Astrocyte (in vitro differentiated cells and primary cell): Measurements from ENCODE around the gene ANXA2. TPM values are rescaled to one million over a fixed set of nuclear protein-coding genes. Genes with fewer than 3 reads are reported as not detected.

Source experiments
- DNase-seq: peaks from one replicate; pipeline ENCODE4 v3.0.0-alpha.2; 2010; ENCODE audit warnings: low read depth
- FAIRE-seq: peaks from 2 replicates; lab custom pipeline; 2011; peaks lifted over from hg19 to GRCh38; lab: Jason Lieb, UNC
- H2AFZ ChIP-seq: 2 replicates; pipeline ENCODE4 v1.6.0; 2012; ENCODE audit warnings: low read depth, low read length, inconsistent platforms
- H3K27ac ChIP-seq: 2 replicates; pipeline ENCODE4 v1.5.1; 2011; ENCODE audit warnings: low read depth, low read length, inconsistent platforms
- H3K27me3 ChIP-seq: 2 replicates; pipeline ENCODE4 v1.6.0; 2011; ENCODE audit warnings: low read length, inconsistent platforms; ENCODE audit not compliant: insufficient read depth
- H3K36me3 ChIP-seq: 2 replicates; pipeline ENCODE4 v1.5.1; 2011; ENCODE audit warnings: low read length, inconsistent platforms; ENCODE audit not compliant: insufficient read depth
- H3K4me1 ChIP-seq: 2 replicates; pipeline ENCODE4 v1.5.1; 2011; ENCODE audit warnings: low read length, inconsistent platforms; ENCODE audit not compliant: insufficient read depth
- H3K4me2 ChIP-seq: 2 replicates; pipeline ENCODE4 v1.6.0; 2012; ENCODE audit warnings: low read length, inconsistent platforms
- H3K4me3 ChIP-seq: 2 replicates; pipeline ENCODE4 v1.5.1; 2011; ENCODE audit warnings: low read depth, mild to moderate bottlenecking, low read length, inconsistent platforms; ENCODE audit not compliant: insufficient read depth
- H3K79me2 ChIP-seq: 2 replicates; pipeline ENCODE4 v1.6.0; 2012; ENCODE audit warnings: mild to moderate bottlenecking, low read length, inconsistent platforms; ENCODE audit not compliant: insufficient read depth
- H3K9ac ChIP-seq: 2 replicates; pipeline ENCODE4 v1.6.0; 2012; ENCODE audit warnings: mild to moderate bottlenecking, low read length, inconsistent platforms
- H3K9me3 ChIP-seq: 2 replicates; pipeline ENCODE4 v1.5.1; 2012; ENCODE audit warnings: low read depth, mild to moderate bottlenecking, low read length, inconsistent platforms; ENCODE audit not compliant: insufficient read depth
- H4K20me1 ChIP-seq: 2 replicates; pipeline ENCODE4 v1.6.0; 2012; ENCODE audit warnings: low read length, inconsistent platforms; ENCODE audit not compliant: insufficient read depth
- H3K27ac Mint-ChIP-seq: one replicate; pipeline ENCODE4 v1.8.0; 2021; ENCODE audit warnings: mild to moderate bottlenecking, mixed read lengths; ENCODE audit not compliant: unreplicated experiment
- H3K27me3 Mint-ChIP-seq: one replicate; pipeline ENCODE4 v1.8.0; 2021; ENCODE audit warnings: low read depth, mixed read lengths; ENCODE audit not compliant: unreplicated experiment
- H3K36me3 Mint-ChIP-seq: one replicate; pipeline ENCODE4 v1.8.0; 2021; ENCODE audit warnings: low read depth, mixed read lengths; ENCODE audit not compliant: unreplicated experiment
- H3K4me1 Mint-ChIP-seq: one replicate; pipeline ENCODE4 v1.8.0; 2021; ENCODE audit warnings: low read depth, mixed read lengths; ENCODE audit not compliant: unreplicated experiment
- H3K4me3 Mint-ChIP-seq: one replicate; pipeline ENCODE4 v1.8.0; 2021; ENCODE audit warnings: mild to moderate bottlenecking, moderate library complexity, mixed read lengths; ENCODE audit not compliant: unreplicated experiment
- H3K9me3 Mint-ChIP-seq: one replicate; pipeline ENCODE4 v1.8.0; 2021; ENCODE audit warnings: mild to moderate bottlenecking, mixed read lengths; ENCODE audit not compliant: unreplicated experiment
- CTCF ChIP-seq: IDR thresholded peaks from 2 replicates; pipeline ENCODE4 v1.5.1; 2011; ENCODE audit warnings: low read depth, mild to moderate bottlenecking, inconsistent platforms, low read length, moderate library complexity; ENCODE audit not compliant: insufficient read depth
- EZH2 ChIP-seq: IDR thresholded peaks from 2 replicates; pipeline ENCODE4 v1.6.1; 2012; ENCODE audit warnings: mild to moderate bottlenecking, low read length, inconsistent platforms; ENCODE audit not compliant: insufficient read depth
- total RNA-seq: library from RNA; stranded (reverse); gene quantifications from 2 replicates; pipeline ENCODE4 v1.2.1, GENCODE V29; 2021

The ANXA2 gene
- total RNA-seq, 1 donor from 2014 or later: 2,599 TPM

- no peak overlapping the region for H3K27ac ChIP-seq
- H3K4me3 ChIP-seq: no peak overlapping the region
- H3K9me3 ChIP-seq: no peaks in the 10 kb centered on the region
- no peaks in the 10 kb centered on the region for H3K36me3 ChIP-seq
- H4K20me1 ChIP-seq: no peaks in the 10 kb centered on the region
- peaks cover 9% of the 10 kb centered on the region for H3K27me3 Mint-ChIP-seq
- H3K4me1 Mint-ChIP-seq: peaks cover 2% of the 10 kb centered on the region
- no peak overlapping the region for H3K4me3 Mint-ChIP-seq
- no peaks in the 10 kb centered on the region for H3K4me1 ChIP-seq
- H2AFZ ChIP-seq: no peak overlapping the region
- no peaks in the 10 kb centered on the region for H3K36me3 Mint-ChIP-seq
- no peak overlapping the region for H3K9ac ChIP-seq
- no peak overlapping the region for H3K27ac Mint-ChIP-seq
- no peaks in the 10 kb centered on the region for H3K9me3 Mint-ChIP-seq
- FAIRE-seq (no peak), DNase-seq (no peak)
- no peaks in the 10 kb centered on the region for H3K79me2 ChIP-seq
- no peak for TF ChIP-seq EZH2
- no peak overlapping the region for H3K4me2 ChIP-seq
- peaks cover 30% of the 10 kb centered on the region for H3K27me3 ChIP-seq
Observed at GRCh38 chr15:60323322-60323721, 74.5 kb downstream of the ANXA2 start.

- H3K4me3 ChIP-seq: no peak overlapping the region
- no peaks in the 10 kb centered on the region for H3K9me3 ChIP-seq
- no peak for FAIRE-seq
- Mint-ChIP-seq H3K27ac (no peak overlapping the region), H3K4me1 (peaks cover 2% of the 10 kb centered on the region), H3K4me3 (no peak overlapping the region), H3K9me3 (no peaks in the 10 kb centered on the region), H3K27me3 (peaks cover 12% of the 10 kb centered on the region), H3K36me3 (no peaks in the 10 kb centered on the region)
- no peak for TF ChIP-seq CTCF
- no peak for TF ChIP-seq EZH2
- no peak for DNase-seq
- no peak overlapping the region for H3K4me2 ChIP-seq
- no peaks in the 10 kb centered on the region for H4K20me1 ChIP-seq
- H2AFZ ChIP-seq: no peak overlapping the region
- no peak overlapping the region for H3K9ac ChIP-seq
- H3K79me2 ChIP-seq: no peaks in the 10 kb centered on the region
- peaks cover 19% of the 10 kb centered on the region for H3K27me3 ChIP-seq
- no peak overlapping the region for H3K27ac ChIP-seq
- H3K4me1 ChIP-seq: no peaks in the 10 kb centered on the region
- H3K36me3 ChIP-seq: no peaks in the 10 kb centered on the region
Observed at GRCh38 chr15:60320365-60320764, 77.4 kb downstream of the ANXA2 start.

GRCh38 chr15:60318216-60318867 lies 79.4 kb downstream of the ANXA2 start:
- Mint-ChIP-seq H3K4me3 (no peak overlapping the region), H3K27ac (no peak overlapping the region), H3K4me1 (no peaks in the 10 kb centered on the region), H3K9me3 (no peaks in the 10 kb centered on the region), H3K36me3 (no peaks in the 10 kb centered on the region), H3K27me3 (peaks cover 8% of the 10 kb centered on the region)
- Histone ChIP-seq H3K9me3 (no peaks in the 10 kb centered on the region), H3K4me1 (no peaks in the 10 kb centered on the region), H3K27ac (no peak overlapping the region), H3K36me3 (no peaks in the 10 kb centered on the region), H3K4me2 (no peak overlapping the region), H3K4me3 (no peak overlapping the region), H3K9ac (no peak overlapping the region), H4K20me1 (no peaks in the 10 kb centered on the region), H3K27me3 (peaks cover 4% of the 10 kb centered on the region), H3K79me2 (no peaks in the 10 kb centered on the region), H2AFZ (no peak overlapping the region)
- no peak for TF ChIP-seq EZH2
- TF ChIP-seq CTCF: no peak
- no peak for DNase-seq
- FAIRE-seq: no peak
